Gastroesophageal sphincter (tissue), 4 donors: ENCODE data around the gene ADAM10. TPM values are rescaled to one million over a fixed set of nuclear protein-coding genes. Genes with fewer than 3 reads are reported as not detected.

Experiments used
- ATAC-seq: fragments of 150-250 bp; one replicate; pipeline ENCODE4 v1.9.1; 2016; ENCODE audit warnings: mild to moderate bottlenecking, moderate library complexity
- H3K27ac ChIP-seq, 4 donors: fragments of 200-600 bp; sonication (generic) in 3 of 4; 1 replicate in 3 of 4; 2 replicates in 1 of 4; pipeline ENCODE4 v1.5.1; 2016 to 2019
- H3K27me3 ChIP-seq: fragments of 200-600 bp; sonication (generic); one replicate; pipeline ENCODE4 v1.5.1; 2019
- H3K36me3 ChIP-seq, 2 donors: fragments of 200-600 bp; sonication (generic); one replicate each; pipeline ENCODE4 v1.5.1; 2019; ENCODE audit warnings: control low read depth in 1 of 2
- H3K4me1 ChIP-seq, 3 donors: fragments of 200-600 bp; sonication (generic); 1 replicate in 2 of 3; 2 replicates in 1 of 3; pipeline ENCODE4 v1.5.1; 2016 to 2019; ENCODE audit warnings: control low read depth in 2 of 3
- H3K4me3 ChIP-seq, 2 donors: fragments of 200-600 bp; sonication (generic); one replicate each; pipeline ENCODE4 v1.5.1; 2019; ENCODE audit warnings: mild to moderate bottlenecking in 1 of 2, moderate library complexity in 1 of 2
- H3K9me3 ChIP-seq, 3 donors: fragments of 200-600 bp; sonication (generic); one replicate each; pipeline ENCODE4 v1.5.1; 2017 to 2019; ENCODE audit warnings: control low read depth in 2 of 3
- EP300 ChIP-seq: sonication (generic); formaldehyde crosslinking; IDR thresholded peaks from one replicate; pipeline ENCODE4 v1.6.1; 2017; ENCODE audit warnings: antibody characterized with exemption, mild to moderate bottlenecking
- POLR2A ChIP-seq, 2 donors: fragments of 450-650 bp; IDR thresholded peaks; one replicate each; pipeline ENCODE4 v1.6.1; 2017; ENCODE audit warnings: antibody characterized with exemption in 2 of 2, mild to moderate bottlenecking in 2 of 2, moderate library complexity in 1 of 2
- POLR2AphosphoS5 ChIP-seq: sonication (generic); formaldehyde crosslinking; IDR thresholded peaks from one replicate; pipeline ENCODE4 v1.6.1; 2017; ENCODE audit warnings: antibody characterized with exemption
- WGBS, 2 donors: methylation state at CpG; one replicate each; pipeline ENCODE4 v1.1.5; 2018; ENCODE audit warnings: low coverage in 1 of 2; 5-methylcytosine and 5-hydroxymethylcytosine counted together
- total RNA-seq, 4 donors: library from RNA; depleted of rRNA; stranded (reverse); fragments of >200 nt; gene quantifications; one replicate each; pipeline ENCODE4 v1.1.0, GENCODE V29; 2016
- TF ChIP-seq, protein P1 (sequence below), 4 experiments: fragments of 200-600 bp in 2 of 4; fragments of 450-650 bp in 2 of 4; sonication (generic) in 1 of 4; IDR thresholded peaks; one replicate each; pipeline ENCODE4 v1.5.1; 2017 to 2019; ENCODE audit warnings: antibody characterized with exemption in 4 of 4, mild to moderate bottlenecking in 2 of 4, moderate library complexity in 2 of 4

The ADAM10 gene
- total RNA-seq, 4 donors from 2014 or later, result 59.5 to 69.1 (median 62.3) TPM

DNA sequence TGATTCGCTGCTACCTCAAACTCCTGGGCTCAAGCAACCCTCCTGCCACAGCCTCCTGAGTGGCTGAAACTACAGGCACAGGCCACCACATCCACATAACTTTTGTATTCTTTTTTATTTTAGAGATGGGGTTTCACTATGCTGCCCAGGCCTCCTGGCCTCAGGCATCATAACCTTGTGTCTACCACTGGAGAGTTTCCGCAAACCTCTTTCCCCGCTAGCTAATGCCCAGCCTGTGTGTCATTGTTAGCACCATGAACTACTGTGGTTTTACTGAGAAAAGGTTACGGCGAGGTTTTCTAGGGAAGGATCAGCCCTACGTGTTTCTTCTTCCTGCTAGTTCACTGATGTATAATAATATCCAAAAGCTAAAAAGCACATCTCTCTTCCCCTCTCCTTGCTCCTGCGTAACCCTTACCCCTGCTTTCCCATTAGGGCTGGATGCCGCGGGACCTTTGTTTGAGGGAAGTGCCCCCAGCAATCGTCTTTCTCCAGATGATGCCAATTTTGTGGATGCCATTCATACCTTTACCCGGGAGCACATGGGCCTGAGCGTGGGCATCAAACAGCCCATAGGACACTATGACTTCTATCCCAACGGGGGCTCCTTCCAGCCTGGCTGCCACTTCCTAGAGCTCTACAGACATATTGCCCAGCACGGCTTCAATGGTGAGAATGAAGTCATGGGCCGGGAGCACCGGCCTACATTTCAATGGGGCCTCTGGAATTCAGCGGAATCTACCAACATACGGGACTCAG is 204.0 kb downstream of the ADAM10 start:
- Histone ChIP-seq H3K4me3 (no peak overlapping the region), H3K9me3 (no peaks in the 10 kb centered on the region), H3K27me3 (no peaks in the 10 kb centered on the region), H3K36me3 (no peaks in the 10 kb centered on the region), H3K4me1 (peaks cover 0 to 41% (median 0%) of the 10 kb centered on the region in 3 donors), H3K27ac (no peak overlapping the region)
- ATAC-seq, result no peak
- TF ChIP-seq, protein P1, sequence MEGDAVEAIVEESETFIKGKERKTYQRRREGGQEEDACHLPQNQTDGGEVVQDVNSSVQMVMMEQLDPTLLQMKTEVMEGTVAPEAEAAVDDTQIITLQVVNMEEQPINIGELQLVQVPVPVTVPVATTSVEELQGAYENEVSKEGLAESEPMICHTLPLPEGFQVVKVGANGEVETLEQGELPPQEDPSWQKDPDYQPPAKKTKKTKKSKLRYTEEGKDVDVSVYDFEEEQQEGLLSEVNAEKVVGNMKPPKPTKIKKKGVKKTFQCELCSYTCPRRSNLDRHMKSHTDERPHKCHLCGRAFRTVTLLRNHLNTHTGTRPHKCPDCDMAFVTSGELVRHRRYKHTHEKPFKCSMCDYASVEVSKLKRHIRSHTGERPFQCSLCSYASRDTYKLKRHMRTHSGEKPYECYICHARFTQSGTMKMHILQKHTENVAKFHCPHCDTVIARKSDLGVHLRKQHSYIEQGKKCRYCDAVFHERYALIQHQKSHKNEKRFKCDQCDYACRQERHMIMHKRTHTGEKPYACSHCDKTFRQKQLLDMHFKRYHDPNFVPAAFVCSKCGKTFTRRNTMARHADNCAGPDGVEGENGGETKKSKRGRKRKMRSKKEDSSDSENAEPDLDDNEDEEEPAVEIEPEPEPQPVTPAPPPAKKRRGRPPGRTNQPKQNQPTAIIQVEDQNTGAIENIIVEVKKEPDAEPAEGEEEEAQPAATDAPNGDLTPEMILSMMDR (IDR thresholded peaks at IDR 0.05), result no peak
- TF ChIP-seq POLR2AphosphoS5 (no peak), POLR2A (IDR thresholded peaks at IDR 0.05) (no peak), EP300 (no peak)
- WGBS, 2 donors, result 87 to 94% methylated on average over 8 to 11 of the region's 18 CpGs

DNA sequence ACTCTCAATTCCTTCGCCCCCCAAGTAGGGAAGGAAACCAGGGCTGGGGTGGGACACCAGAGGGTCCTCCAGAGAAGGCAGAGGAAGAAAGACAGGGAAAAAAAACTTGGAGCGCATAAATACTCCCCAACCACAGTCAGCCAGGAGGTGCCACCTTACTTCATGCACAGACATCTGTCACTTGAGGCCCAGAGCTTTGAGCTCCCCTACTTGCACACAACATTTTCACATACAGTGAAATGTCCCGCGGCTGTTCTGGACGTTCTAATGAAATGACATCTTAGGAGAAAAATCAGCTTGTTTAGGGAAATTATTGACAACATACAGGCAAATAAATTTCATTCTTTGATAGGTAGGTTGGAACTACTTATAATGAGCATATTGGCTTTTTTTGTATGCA is 204.8 kb downstream of the ADAM10 start:
- ATAC-seq, result no peak
- TF ChIP-seq EP300, result no peak
- TF ChIP-seq POLR2A (IDR thresholded peaks at IDR 0.05), result no peak
- TF ChIP-seq POLR2AphosphoS5, result no peak
- TF ChIP-seq, protein P1 (IDR thresholded peaks at IDR 0.05), result no peak
- Histone ChIP-seq H3K9me3 (no peaks in the 10 kb centered on the region), H3K27me3 (no peaks in the 10 kb centered on the region), H3K36me3 (no peaks in the 10 kb centered on the region), H3K4me3 (no peak overlapping the region), H3K4me1 (peaks cover 0 to 35% (median 0%) of the 10 kb centered on the region in 3 donors), H3K27ac (no peak overlapping the region)
- WGBS, 2 donors, result 83 to 92% methylated on average over 3 to 4 of the region's 5 CpGs

DNA sequence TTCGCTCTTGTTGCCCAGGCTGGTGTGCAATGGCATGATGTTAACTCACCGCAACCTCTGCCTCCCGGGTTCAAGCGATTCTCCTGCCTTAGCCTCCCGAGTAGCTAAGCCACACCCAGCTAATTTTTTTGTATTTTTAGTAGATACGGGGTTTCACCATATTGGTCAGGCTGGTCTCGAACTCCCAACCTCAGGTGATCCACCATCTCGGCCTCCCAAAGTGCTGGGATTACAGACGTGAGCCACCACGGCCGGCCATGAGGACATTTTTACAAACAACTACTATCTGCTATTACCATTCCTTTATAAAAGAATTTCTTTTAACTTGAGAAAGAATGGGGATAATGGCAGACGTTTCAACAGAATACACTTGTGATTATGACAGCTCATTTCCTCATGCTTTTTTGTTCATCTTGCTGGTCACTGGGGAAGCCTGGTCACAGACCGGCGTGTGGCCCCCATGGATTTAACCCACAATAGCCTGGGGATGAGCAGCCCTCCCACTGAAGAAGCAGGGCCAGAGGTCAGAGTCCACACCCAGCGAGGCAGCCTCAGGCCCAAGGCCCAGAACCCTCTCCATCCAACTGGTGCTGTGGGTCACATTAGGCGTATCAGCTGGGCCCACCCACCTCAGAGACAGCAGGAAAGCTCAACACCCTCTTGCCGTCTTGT is 205.7 kb downstream of the ADAM10 start:
- 84 to 92% methylated on average over 7 to 14 of the region's 17 CpGs for WGBS, 2 donors
- no peak for ATAC-seq
- Histone ChIP-seq H3K4me1 (peaks cover 0 to 25% (median 0%) of the 10 kb centered on the region in 3 donors), H3K36me3 (no peaks in the 10 kb centered on the region), H3K9me3 (no peaks in the 10 kb centered on the region), H3K4me3 (no peak overlapping the region), H3K27ac (no peak overlapping the region), H3K27me3 (no peaks in the 10 kb centered on the region)
- TF ChIP-seq POLR2A (IDR thresholded peaks at IDR 0.05), result no peak

DNA sequence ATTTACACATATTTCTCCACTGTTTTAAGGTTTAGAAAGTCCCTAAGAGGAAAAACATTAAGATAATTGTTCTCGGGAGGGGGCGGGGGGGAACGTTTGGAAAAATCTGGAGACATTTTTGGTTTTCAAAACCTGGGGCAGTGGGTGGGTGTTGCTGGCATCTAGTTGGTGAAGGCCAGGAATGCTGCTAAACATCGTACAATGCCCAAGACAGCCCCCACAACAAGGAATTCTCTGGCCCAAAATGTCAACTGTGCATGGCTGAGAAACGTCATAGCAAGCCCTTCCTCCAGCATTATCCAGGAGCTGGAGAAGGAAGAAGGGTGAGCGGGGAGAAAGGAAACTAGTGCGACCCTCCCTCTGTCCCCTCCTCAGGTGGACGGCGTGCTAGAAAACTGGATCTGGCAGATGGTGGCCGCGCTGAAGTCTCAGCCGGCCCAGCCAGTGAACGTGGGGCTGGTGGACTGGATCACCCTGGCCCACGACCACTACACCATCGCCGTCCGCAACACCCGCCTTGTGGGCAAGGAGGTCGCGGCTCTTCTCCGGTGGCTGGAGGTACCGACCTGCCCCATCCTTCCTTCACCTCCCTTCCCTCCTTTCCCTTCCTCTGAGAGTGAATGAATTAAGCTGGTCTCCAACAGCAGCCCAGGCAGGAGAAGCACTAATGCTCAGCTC is 208.0 kb downstream of the ADAM10 start:
- no peak for ATAC-seq
- Histone ChIP-seq H3K9me3 (no peaks in the 10 kb centered on the region), H3K4me1 (peaks cover 0 to 3% (median 0%) of the 10 kb centered on the region in 3 donors), H3K27ac (no peak overlapping the region), H3K4me3 (no peak overlapping the region), H3K27me3 (no peaks in the 10 kb centered on the region), H3K36me3 (no peaks in the 10 kb centered on the region)
- WGBS, 2 donors, result 88% methylated on average over 16 of the region's 22 CpGs; no CpG with 5 or more reads in 1 of the 2 donors
- TF ChIP-seq POLR2A (IDR thresholded peaks at IDR 0.05) (no peak), EP300 (no peak), POLR2AphosphoS5 (no peak)
- TF ChIP-seq, protein P1 (IDR thresholded peaks at IDR 0.05), result no peak

DNA sequence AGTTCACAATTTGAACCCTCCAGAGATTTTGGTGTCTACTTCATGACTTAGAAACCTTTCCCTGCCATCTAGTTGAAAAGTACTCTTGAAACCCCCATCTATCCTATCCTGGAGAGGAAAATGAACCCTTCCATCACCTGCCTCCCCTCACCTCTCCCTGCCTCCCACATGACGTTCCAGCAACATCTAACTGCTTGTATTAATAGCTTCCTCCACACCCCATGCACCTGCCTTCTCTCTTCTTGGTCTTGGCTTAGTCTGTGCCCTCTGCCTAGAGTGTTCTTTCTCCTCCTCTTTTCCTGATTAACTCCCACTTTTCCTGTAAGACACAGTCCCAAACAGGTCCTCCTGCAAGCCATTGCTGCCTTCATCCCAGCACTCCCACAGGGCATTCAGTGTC is 210.0 kb downstream of the ADAM10 start:
- TF ChIP-seq, protein P1 (IDR thresholded peaks at IDR 0.05), result no peak
- TF ChIP-seq POLR2AphosphoS5 (no peak), POLR2A (IDR thresholded peaks at IDR 0.05) (no peak), EP300 (no peak)
- no peak overlapping the region for H3K27ac ChIP-seq
- WGBS, 2 donors, result 50 to 58% methylated on average over 1 of the region's 1 CpG
- ATAC-seq, result no peak
- H3K36me3 ChIP-seq, result no peaks in the 10 kb centered on the region
- H3K9me3 ChIP-seq, result no peaks in the 10 kb centered on the region
- H3K27me3 ChIP-seq, result no peaks in the 10 kb centered on the region
- no peak overlapping the region for H3K4me3 ChIP-seq
- H3K4me1 ChIP-seq, result no peaks in the 10 kb centered on the region
